Adrenal gland (tissue), 12 donors: ENCODE measurements around the gene XYLT2. TPM values are rescaled to one million over a fixed set of nuclear protein-coding genes. Genes with fewer than 3 reads are reported as not detected.
"Not testable (repeated sequence)": the region's sequence is repeated elsewhere in the genome, so short reads cannot be mapped to it uniquely, and the experiment has no call there.

Source experiments
- DNase-seq, 7 donors: peaks; one replicate each; pipeline ENCODE4 v3.0.0-alpha.2; 2019 to 2020
- H3K27ac ChIP-seq, 5 donors: fragments of 200-600 bp; sonication (generic) in 4 of 5; 1 replicate in 3 of 5; 2 replicates in 2 of 5; pipeline versions ENCODE4 v1.5.1 to v1.8.0; 2016 to 2020; ENCODE audit warnings: mild to moderate bottlenecking in 1 of 5
- H3K27me3 ChIP-seq: fragments of 200-600 bp; 2 replicates; pipeline ENCODE4 v1.8.0; 2021
- H3K36me3 ChIP-seq, 2 donors: fragments of 200-600 bp; replicated peaks in 1 of 2; 1 replicate in 1 of 2; 2 replicates in 1 of 2; pipeline versions ENCODE4 v1.5.1 to v1.8.0; 2018 to 2022
- H3K4me1 ChIP-seq, 2 donors: fragments of 200-600 bp; replicated peaks in 1 of 2; 1 replicate in 1 of 2; 2 replicates in 1 of 2; pipeline versions ENCODE4 v1.5.1 to v1.8.0; 2018 to 2021
- H3K4me3 ChIP-seq, 4 donors: fragments of 200-600 bp; sonication (generic) in 3 of 4; one replicate each; pipeline ENCODE4 v1.5.1; 2016 to 2018
- H3K9me3 ChIP-seq, 3 donors: fragments of 200-600 bp; sonication (generic) in 1 of 3; replicated peaks in 1 of 3; 1 replicate in 2 of 3; 2 replicates in 1 of 3; pipeline versions ENCODE4 v1.5.1 to v1.8.0; 2016 to 2021
- POLR2A ChIP-seq, 2 donors: fragments of 450-650 bp; IDR thresholded peaks; one replicate each; pipeline ENCODE4 v1.6.1; 2017; ENCODE audit warnings: antibody characterized with exemption in 2 of 2, mild to moderate bottlenecking in 2 of 2, moderate library complexity in 1 of 2
- WGBS, 4 donors: extraction: QIAGEN DNeasy Blood & Tissue Kit in 2 of 4; methylation state at CpG; one replicate each; pipeline versions ENCODE4 v1.1.5 to v1.1.7; 2013 to 2017; 5-methylcytosine and 5-hydroxymethylcytosine counted together
- intact Hi-C, 2 donors: fragments of 100-400 bp; cut with DNase I; formaldehyde crosslinking; loops; one replicate each; pipeline versions ENCODE4 v1.14.1 to v1.15.0; 2022 to 2023
- polyA plus RNA-seq, 3 donors: library from polyadenylated mRNA; stranded (reverse); fragments of 200-250 nt in 2 of 3; fragments of 350-450 nt in 1 of 3; fragmentation: Illumina TruSeq in 1 of 3; extraction: RNeasy Lipid Tissue Mini Kit (QIAGEN cat#74804) in 1 of 3; gene quantifications; one replicate each; pipeline ENCODE4 v1.2.3, GENCODE V29; 2013 to 2014
- total RNA-seq, 9 donors: library from RNA; depleted of rRNA in 4 of 9; stranded (reverse); fragments of >200 nt in 4 of 9; fragments of 120-200 nt in 1 of 9; fragmentation: NEBNext Ultra II Directional in 1 of 9; extraction: Animal tissue kit (Norgen Biotek cat#: 25700) in 1 of 9; gene quantifications; one replicate each; pipeline versions ENCODE4 v1.1.0 to v1.2.4, GENCODE V29; 2013 to 2023
- TF ChIP-seq, protein P1 (sequence below), 6 experiments: fragments of 450-650 bp in 4 of 6; fragments of 200-600 bp in 2 of 6; sonication (generic) in 1 of 6; IDR thresholded peaks; 1 replicate in 5 of 6; 2 replicates in 1 of 6; pipeline versions ENCODE4 v1.5.1 to v1.8.0; 2016 to 2021; ENCODE audit warnings: antibody characterized with exemption in 6 of 6, mild to moderate bottlenecking in 2 of 6, moderate library complexity in 1 of 6
- donor health status: healthy with polysubstance abuse.
- donor health status: Bipolar disorder and iron deficiency.
- donor health status: DM: yes; HTN: yes; CAD: no.
- donor health status: DM: no; HTN: no; CAD: no.
- donor health status: DM: no; HTN: no; CAD: no.
- donor health status: DM: yes; HTN: yes; CAD: no.

Gene XYLT2
- total and polyA plus RNA-seq, 12 donors: 4.6 to 40.3 (median 29.1) TPM

DNA sequence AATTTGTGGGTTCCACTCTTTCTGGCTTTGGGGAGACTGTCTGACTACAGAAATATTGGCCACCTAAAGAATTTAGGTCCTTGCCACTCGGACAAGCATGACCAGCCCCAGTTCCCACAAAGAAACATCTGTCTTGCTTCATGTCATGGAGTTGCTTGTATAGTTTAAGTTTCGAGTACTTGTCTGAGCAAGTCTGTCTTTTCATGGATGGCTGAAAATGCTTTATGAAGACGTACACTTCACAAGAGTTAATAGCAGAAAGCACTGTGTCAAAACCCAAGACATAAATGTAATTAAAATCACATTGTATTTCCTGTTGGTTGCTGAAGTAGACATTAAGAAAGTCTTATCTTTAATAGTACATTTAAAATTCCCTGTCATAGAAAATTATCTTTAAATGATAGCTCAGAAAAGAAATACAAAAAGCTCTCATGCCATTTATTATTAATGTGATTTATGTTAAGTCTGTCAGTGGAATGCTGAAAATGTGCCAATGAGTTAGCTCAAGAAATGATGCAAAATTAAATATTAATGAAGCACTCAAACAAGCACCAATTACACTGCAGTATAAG is 29.8 kb upstream of the XYLT2 start:
- Histone ChIP-seq H3K4me1 (no peaks in the 10 kb centered on the region), H3K4me3 (no peak overlapping the region), H3K36me3 (no peaks in the 10 kb centered on the region), H3K27ac (no peak overlapping the region), H3K9me3 (no peaks in the 10 kb centered on the region), H3K27me3 (peaks cover 4% of the 10 kb centered on the region)
- no peak for TF ChIP-seq POLR2A (IDR thresholded peaks at IDR 0.05)
- TF ChIP-seq, protein P1, sequence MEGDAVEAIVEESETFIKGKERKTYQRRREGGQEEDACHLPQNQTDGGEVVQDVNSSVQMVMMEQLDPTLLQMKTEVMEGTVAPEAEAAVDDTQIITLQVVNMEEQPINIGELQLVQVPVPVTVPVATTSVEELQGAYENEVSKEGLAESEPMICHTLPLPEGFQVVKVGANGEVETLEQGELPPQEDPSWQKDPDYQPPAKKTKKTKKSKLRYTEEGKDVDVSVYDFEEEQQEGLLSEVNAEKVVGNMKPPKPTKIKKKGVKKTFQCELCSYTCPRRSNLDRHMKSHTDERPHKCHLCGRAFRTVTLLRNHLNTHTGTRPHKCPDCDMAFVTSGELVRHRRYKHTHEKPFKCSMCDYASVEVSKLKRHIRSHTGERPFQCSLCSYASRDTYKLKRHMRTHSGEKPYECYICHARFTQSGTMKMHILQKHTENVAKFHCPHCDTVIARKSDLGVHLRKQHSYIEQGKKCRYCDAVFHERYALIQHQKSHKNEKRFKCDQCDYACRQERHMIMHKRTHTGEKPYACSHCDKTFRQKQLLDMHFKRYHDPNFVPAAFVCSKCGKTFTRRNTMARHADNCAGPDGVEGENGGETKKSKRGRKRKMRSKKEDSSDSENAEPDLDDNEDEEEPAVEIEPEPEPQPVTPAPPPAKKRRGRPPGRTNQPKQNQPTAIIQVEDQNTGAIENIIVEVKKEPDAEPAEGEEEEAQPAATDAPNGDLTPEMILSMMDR (IDR thresholded peaks at IDR 0.05): no peak
- 63 to 66% (median 64%) methylated on average over 3 of the region's 3 CpGs for WGBS, 4 donors
- DNase-seq: no peak
- intact Hi-C loops: no loop called here

DNA sequence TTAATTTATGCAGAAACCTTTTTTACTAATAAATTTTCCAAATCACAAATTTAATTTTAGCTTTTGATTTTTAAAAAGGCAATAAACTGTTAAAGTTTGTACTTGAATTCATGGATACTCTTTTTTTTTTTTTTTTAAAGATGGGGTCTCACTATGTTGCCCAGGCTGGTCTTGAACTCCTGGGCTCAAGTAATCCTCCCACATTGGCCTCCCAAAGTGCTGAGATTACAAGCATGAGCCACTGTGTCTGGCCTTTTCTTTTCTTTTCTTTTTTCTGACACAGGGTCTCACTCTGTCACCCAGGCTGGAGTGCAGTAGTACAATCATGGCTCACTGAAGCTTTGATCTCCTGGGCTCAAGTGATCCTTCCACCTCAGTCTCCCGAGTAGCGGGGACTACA is 29.3 kb upstream of the XYLT2 start:
- H3K4me1 ChIP-seq, H3K9me3 ChIP-seq, H3K36me3 ChIP-seq, H3K4me3 ChIP-seq, H3K27me3 ChIP-seq, DNase-seq, H3K27ac ChIP-seq, intact Hi-C loops: not testable (repeated sequence)
- 88 to 93% (median 90%) methylated on average over 2 of the region's 2 CpGs for WGBS, 4 donors

DNA sequence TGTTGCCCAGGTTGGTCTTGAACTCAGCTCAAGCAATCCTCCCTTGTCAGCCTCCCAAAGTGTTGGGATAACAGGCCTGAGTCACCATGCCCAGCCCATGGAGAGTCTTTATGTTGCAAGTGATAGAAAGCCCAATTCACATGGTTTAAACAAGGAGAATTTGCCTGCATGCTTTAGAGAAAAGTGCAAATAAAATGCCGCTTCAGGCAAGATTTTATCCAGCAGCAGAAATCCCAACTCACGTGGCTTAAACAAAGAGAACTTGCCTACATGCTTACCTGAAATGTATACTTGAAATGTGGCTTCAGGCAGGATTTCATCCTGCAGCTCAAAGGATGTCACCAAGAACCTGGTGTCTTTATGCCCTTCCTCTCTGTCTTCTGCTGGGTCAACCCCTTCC is 28.8 kb upstream of the XYLT2 start:
- no peaks in the 10 kb centered on the region for H3K36me3 ChIP-seq
- no peaks in the 10 kb centered on the region for H3K9me3 ChIP-seq
- no peak for TF ChIP-seq POLR2A (IDR thresholded peaks at IDR 0.05)
- TF ChIP-seq, protein P1 (IDR thresholded peaks at IDR 0.05): no peak
- H3K4me1 ChIP-seq: no peaks in the 10 kb centered on the region
- no peak overlapping the region for H3K27ac ChIP-seq
- peaks cover 4% of the 10 kb centered on the region for H3K27me3 ChIP-seq
- 93 to 97% (median 94%) methylated on average over 2 of the region's 2 CpGs for WGBS, 4 donors
- intact Hi-C loops: no loop called here
- DNase-seq: no peak
- H3K4me3 ChIP-seq: no peak overlapping the region

DNA sequence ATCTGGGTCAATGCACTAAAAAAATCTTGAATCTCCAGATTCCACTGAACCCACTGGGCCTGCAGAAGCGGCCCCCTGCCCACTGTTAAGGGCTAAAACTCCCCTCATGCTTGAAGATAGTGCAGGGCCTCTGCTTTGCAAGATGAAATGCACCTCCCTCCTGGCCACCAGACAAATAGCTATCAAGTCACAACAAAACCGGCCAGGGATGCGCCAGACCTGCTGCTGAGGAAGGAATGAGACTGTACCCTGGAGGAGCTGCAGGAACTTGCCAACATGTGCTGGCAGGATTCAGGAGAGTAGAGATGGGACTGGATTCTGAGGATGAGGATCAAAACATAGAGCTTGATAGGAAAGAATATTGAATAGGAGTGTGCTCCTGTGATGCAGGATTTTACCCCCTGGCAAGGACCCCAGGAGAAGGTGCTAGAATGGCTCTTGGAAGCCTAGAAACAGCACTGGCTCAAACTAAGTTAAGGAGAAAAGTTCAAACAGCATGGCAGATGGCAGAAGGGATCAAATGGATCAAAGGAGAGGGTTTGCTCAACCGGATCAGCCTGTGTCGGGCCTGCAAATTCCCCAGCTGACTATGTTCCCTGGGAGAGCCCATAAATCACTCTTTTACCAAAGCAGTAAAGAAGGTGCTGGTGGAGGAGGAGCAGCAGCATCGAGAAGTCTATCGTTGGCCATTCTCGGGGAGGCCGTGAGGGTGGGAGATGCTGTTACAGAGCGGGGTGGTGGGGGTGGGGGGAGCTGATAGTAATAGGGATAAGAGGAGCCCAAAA is 27.2 kb upstream of the XYLT2 start:
- Histone ChIP-seq H3K4me3 (no peak overlapping the region), H3K9me3 (no peaks in the 10 kb centered on the region), H3K36me3 (no peaks in the 10 kb centered on the region), H3K27ac (no peak overlapping the region), H3K4me1 (no peaks in the 10 kb centered on the region), H3K27me3 (no peaks in the 10 kb centered on the region)
- intact Hi-C loops: no loop called here
- no peak for TF ChIP-seq POLR2A (IDR thresholded peaks at IDR 0.05)
- TF ChIP-seq, protein P1 (IDR thresholded peaks at IDR 0.05): no peak
- 72 to 81% (median 75%) methylated on average over 10 of the region's 10 CpGs for WGBS, 4 donors
- DNase-seq: no peak
